Astrocyte (in vitro differentiated cells and primary cell): Measurements from ENCODE around the gene WDR27. TPM values are rescaled to one million over a fixed set of nuclear protein-coding genes. Genes with fewer than 3 reads are reported as not detected.

Source experiments
- DNase-seq: peaks from one replicate; pipeline ENCODE4 v3.0.0-alpha.2; 2010; ENCODE audit warnings: low read depth
- FAIRE-seq: peaks from 2 replicates; lab custom pipeline; 2011; peaks lifted over from hg19 to GRCh38; lab: Jason Lieb, UNC
- H2AFZ ChIP-seq: 2 replicates; pipeline ENCODE4 v1.6.0; 2012; ENCODE audit warnings: low read depth, low read length, inconsistent platforms
- H3K27ac ChIP-seq: 2 replicates; pipeline ENCODE4 v1.5.1; 2011; ENCODE audit warnings: low read depth, low read length, inconsistent platforms
- H3K27me3 ChIP-seq: 2 replicates; pipeline ENCODE4 v1.6.0; 2011; ENCODE audit warnings: low read length, inconsistent platforms; ENCODE audit not compliant: insufficient read depth
- H3K36me3 ChIP-seq: 2 replicates; pipeline ENCODE4 v1.5.1; 2011; ENCODE audit warnings: low read length, inconsistent platforms; ENCODE audit not compliant: insufficient read depth
- H3K4me1 ChIP-seq: 2 replicates; pipeline ENCODE4 v1.5.1; 2011; ENCODE audit warnings: low read length, inconsistent platforms; ENCODE audit not compliant: insufficient read depth
- H3K4me2 ChIP-seq: 2 replicates; pipeline ENCODE4 v1.6.0; 2012; ENCODE audit warnings: low read length, inconsistent platforms
- H3K4me3 ChIP-seq: 2 replicates; pipeline ENCODE4 v1.5.1; 2011; ENCODE audit warnings: low read depth, mild to moderate bottlenecking, low read length, inconsistent platforms; ENCODE audit not compliant: insufficient read depth
- H3K79me2 ChIP-seq: 2 replicates; pipeline ENCODE4 v1.6.0; 2012; ENCODE audit warnings: mild to moderate bottlenecking, low read length, inconsistent platforms; ENCODE audit not compliant: insufficient read depth
- H3K9ac ChIP-seq: 2 replicates; pipeline ENCODE4 v1.6.0; 2012; ENCODE audit warnings: mild to moderate bottlenecking, low read length, inconsistent platforms
- H3K9me3 ChIP-seq: 2 replicates; pipeline ENCODE4 v1.5.1; 2012; ENCODE audit warnings: low read depth, mild to moderate bottlenecking, low read length, inconsistent platforms; ENCODE audit not compliant: insufficient read depth
- H4K20me1 ChIP-seq: 2 replicates; pipeline ENCODE4 v1.6.0; 2012; ENCODE audit warnings: low read length, inconsistent platforms; ENCODE audit not compliant: insufficient read depth
- H3K27ac Mint-ChIP-seq: one replicate; pipeline ENCODE4 v1.8.0; 2021; ENCODE audit warnings: mild to moderate bottlenecking, mixed read lengths; ENCODE audit not compliant: unreplicated experiment
- H3K27me3 Mint-ChIP-seq: one replicate; pipeline ENCODE4 v1.8.0; 2021; ENCODE audit warnings: low read depth, mixed read lengths; ENCODE audit not compliant: unreplicated experiment
- H3K36me3 Mint-ChIP-seq: one replicate; pipeline ENCODE4 v1.8.0; 2021; ENCODE audit warnings: low read depth, mixed read lengths; ENCODE audit not compliant: unreplicated experiment
- H3K4me1 Mint-ChIP-seq: one replicate; pipeline ENCODE4 v1.8.0; 2021; ENCODE audit warnings: low read depth, mixed read lengths; ENCODE audit not compliant: unreplicated experiment
- H3K4me3 Mint-ChIP-seq: one replicate; pipeline ENCODE4 v1.8.0; 2021; ENCODE audit warnings: mild to moderate bottlenecking, moderate library complexity, mixed read lengths; ENCODE audit not compliant: unreplicated experiment
- H3K9me3 Mint-ChIP-seq: one replicate; pipeline ENCODE4 v1.8.0; 2021; ENCODE audit warnings: mild to moderate bottlenecking, mixed read lengths; ENCODE audit not compliant: unreplicated experiment
- EZH2 ChIP-seq: IDR thresholded peaks from 2 replicates; pipeline ENCODE4 v1.6.1; 2012; ENCODE audit warnings: mild to moderate bottlenecking, low read length, inconsistent platforms; ENCODE audit not compliant: insufficient read depth
- total RNA-seq: library from RNA; stranded (reverse); gene quantifications from 2 replicates; pipeline ENCODE4 v1.2.1, GENCODE V29; 2021
- TF ChIP-seq, protein P1 (sequence below): IDR thresholded peaks from 2 replicates; pipeline ENCODE4 v1.5.1; 2011; ENCODE audit warnings: low read depth, mild to moderate bottlenecking, inconsistent platforms, low read length, moderate library complexity; ENCODE audit not compliant: insufficient read depth

The WDR27 gene
- total RNA-seq, 1 donor from 2014 or later, result 31.2 TPM

DNA sequence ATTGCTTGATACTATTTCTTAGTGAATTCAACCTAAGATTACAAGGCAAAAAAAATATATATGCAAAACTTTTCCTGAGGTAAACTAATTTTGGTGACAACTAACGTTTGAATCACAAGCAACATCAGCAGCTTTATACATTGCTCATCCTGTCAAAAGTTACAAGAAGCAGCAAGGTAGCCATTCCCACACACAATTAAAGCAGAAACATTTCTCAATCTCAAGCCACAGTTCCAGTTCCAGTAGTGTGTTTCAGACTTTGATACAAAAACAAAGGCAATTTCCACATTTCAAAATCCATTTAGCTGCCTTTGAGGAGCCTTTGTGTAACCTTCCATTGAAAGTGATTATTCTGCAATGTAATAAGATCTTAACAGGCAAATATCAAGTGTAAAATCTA lies 191.0 kb downstream of the WDR27 start:
- no peak overlapping the region for H3K4me3 Mint-ChIP-seq
- TF ChIP-seq EZH2, result no peak
- TF ChIP-seq, protein P1, sequence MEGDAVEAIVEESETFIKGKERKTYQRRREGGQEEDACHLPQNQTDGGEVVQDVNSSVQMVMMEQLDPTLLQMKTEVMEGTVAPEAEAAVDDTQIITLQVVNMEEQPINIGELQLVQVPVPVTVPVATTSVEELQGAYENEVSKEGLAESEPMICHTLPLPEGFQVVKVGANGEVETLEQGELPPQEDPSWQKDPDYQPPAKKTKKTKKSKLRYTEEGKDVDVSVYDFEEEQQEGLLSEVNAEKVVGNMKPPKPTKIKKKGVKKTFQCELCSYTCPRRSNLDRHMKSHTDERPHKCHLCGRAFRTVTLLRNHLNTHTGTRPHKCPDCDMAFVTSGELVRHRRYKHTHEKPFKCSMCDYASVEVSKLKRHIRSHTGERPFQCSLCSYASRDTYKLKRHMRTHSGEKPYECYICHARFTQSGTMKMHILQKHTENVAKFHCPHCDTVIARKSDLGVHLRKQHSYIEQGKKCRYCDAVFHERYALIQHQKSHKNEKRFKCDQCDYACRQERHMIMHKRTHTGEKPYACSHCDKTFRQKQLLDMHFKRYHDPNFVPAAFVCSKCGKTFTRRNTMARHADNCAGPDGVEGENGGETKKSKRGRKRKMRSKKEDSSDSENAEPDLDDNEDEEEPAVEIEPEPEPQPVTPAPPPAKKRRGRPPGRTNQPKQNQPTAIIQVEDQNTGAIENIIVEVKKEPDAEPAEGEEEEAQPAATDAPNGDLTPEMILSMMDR, result no peak
- no peak for FAIRE-seq
- Histone ChIP-seq H2AFZ (no peak overlapping the region), H3K79me2 (no peaks in the 10 kb centered on the region), H4K20me1 (no peaks in the 10 kb centered on the region), H3K4me3 (no peak overlapping the region), H3K27ac (no peak overlapping the region), H3K4me1 (no peaks in the 10 kb centered on the region), H3K36me3 (no peaks in the 10 kb centered on the region), H3K9me3 (no peaks in the 10 kb centered on the region), H3K9ac (no peak overlapping the region), H3K4me2 (no peak overlapping the region), H3K27me3 (no peaks in the 10 kb centered on the region)
- no peak overlapping the region for H3K27ac Mint-ChIP-seq
- H3K4me1 Mint-ChIP-seq, result no peaks in the 10 kb centered on the region
- H3K27me3 Mint-ChIP-seq, result no peaks in the 10 kb centered on the region
- DNase-seq, result no peak
- no peaks in the 10 kb centered on the region for H3K36me3 Mint-ChIP-seq
- H3K9me3 Mint-ChIP-seq, result peaks cover 7% of the 10 kb centered on the region

- Mint-ChIP-seq H3K27ac (no peak overlapping the region), H3K27me3 (no peaks in the 10 kb centered on the region), H3K4me1 (peaks cover 3% of the 10 kb centered on the region), H3K9me3 (peaks cover 7% of the 10 kb centered on the region), H3K4me3 (no peak overlapping the region), H3K36me3 (no peaks in the 10 kb centered on the region)
- FAIRE-seq (no peak), DNase-seq (no peak)
- no peaks in the 10 kb centered on the region for H3K36me3 ChIP-seq
- H3K9me3 ChIP-seq, result no peaks in the 10 kb centered on the region
- no peak overlapping the region for H3K4me2 ChIP-seq
- no peak overlapping the region for H2AFZ ChIP-seq
- H3K9ac ChIP-seq, result no peak overlapping the region
- TF ChIP-seq EZH2, result no peak
- TF ChIP-seq, protein P1, result no peak
- no peaks in the 10 kb centered on the region for H3K27me3 ChIP-seq
- no peaks in the 10 kb centered on the region for H3K4me1 ChIP-seq
- H3K79me2 ChIP-seq, result no peaks in the 10 kb centered on the region
- H4K20me1 ChIP-seq, result no peaks in the 10 kb centered on the region
- no peak overlapping the region for H3K4me3 ChIP-seq
- H3K27ac ChIP-seq, result no peak overlapping the region
These were observed 193.4 kb downstream of the WDR27 start for GRCh38 chr6:169508452-169508851.

DNA sequence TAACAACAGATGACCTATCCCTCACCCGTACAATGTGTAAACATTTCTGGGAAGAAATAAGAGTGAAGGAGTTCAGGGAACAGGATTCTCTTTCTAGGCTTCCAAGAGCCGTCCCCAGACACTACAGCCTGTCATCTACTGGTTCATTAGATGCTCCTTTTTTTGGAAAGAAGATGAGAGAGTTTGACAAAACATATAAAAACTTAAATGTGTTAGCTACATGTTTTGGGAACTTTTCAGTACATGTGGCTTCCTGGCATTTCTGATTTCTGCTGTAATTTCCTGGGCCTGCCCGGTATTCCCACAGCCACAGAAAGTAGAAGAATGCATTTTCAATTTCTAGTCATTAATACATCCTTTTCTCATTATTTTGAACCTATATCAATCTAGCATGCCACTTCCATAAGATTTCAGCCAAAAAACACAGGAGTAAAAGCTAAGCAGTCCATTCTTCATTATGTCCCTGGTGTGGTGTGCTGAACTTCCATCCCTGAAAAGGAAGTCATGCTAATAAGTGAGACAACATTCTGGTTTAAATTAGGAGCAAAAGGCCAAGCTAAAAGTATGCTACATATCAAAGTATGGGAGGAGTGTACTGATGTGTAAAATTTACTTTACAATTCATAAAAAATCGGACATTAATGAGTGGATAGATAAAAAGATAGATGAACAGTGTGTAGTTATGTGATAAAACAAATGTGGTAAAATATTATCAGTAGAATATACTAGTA lies 198.2 kb downstream of the WDR27 start:
- H3K79me2 ChIP-seq, result no peaks in the 10 kb centered on the region
- no peak overlapping the region for H3K9ac ChIP-seq
- H4K20me1 ChIP-seq, result no peaks in the 10 kb centered on the region
- Mint-ChIP-seq H3K27ac (no peak overlapping the region), H3K36me3 (peaks cover 6% of the 10 kb centered on the region), H3K9me3 (peaks cover 4% of the 10 kb centered on the region), H3K4me3 (no peak overlapping the region), H3K4me1 (peaks cover 3% of the 10 kb centered on the region), H3K27me3 (no peaks in the 10 kb centered on the region)
- no peak overlapping the region for H3K27ac ChIP-seq
- no peaks in the 10 kb centered on the region for H3K9me3 ChIP-seq
- no peak overlapping the region for H3K4me3 ChIP-seq
- peak; percentile 73 for DNase-seq
- no peak overlapping the region for H3K4me2 ChIP-seq
- H3K36me3 ChIP-seq, result no peaks in the 10 kb centered on the region
- no peaks in the 10 kb centered on the region for H3K4me1 ChIP-seq
- TF ChIP-seq, protein P1, result no peak
- no peak for TF ChIP-seq EZH2
- FAIRE-seq, result peak; percentile 69
- no peaks in the 10 kb centered on the region for H3K27me3 ChIP-seq
- H2AFZ ChIP-seq, result no peak overlapping the region
